Measurements from ENCODE around the gene OR4A15.

Gene OR4A15

GRCh38 chr11:55367674-55368073 lies at the start of gene OR4A15:
Gene OR4A15 (plus strand): TSS chr11:55367974. CDS start chr11:55367974, 0 bp downstream.
- ChIA-PET POLR2A (no interaction called here), CTCF (no interaction called here)
- DNase-seq (ENCODE audit: low read depth, low spot score), result no peak
- no peak within 1 kb of the TSS for H3K4me3 ChIP-seq (ENCODE audit: low read depth, low read length)
- TF ChIP-seq, protein P1, sequence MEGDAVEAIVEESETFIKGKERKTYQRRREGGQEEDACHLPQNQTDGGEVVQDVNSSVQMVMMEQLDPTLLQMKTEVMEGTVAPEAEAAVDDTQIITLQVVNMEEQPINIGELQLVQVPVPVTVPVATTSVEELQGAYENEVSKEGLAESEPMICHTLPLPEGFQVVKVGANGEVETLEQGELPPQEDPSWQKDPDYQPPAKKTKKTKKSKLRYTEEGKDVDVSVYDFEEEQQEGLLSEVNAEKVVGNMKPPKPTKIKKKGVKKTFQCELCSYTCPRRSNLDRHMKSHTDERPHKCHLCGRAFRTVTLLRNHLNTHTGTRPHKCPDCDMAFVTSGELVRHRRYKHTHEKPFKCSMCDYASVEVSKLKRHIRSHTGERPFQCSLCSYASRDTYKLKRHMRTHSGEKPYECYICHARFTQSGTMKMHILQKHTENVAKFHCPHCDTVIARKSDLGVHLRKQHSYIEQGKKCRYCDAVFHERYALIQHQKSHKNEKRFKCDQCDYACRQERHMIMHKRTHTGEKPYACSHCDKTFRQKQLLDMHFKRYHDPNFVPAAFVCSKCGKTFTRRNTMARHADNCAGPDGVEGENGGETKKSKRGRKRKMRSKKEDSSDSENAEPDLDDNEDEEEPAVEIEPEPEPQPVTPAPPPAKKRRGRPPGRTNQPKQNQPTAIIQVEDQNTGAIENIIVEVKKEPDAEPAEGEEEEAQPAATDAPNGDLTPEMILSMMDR (IDR thresholded peaks at IDR 0.05; ENCODE audit: insufficient read depth, low read length, missing control alignments), result no peak

GRCh38 chr11:55324500-55324899 lies 43.3 kb upstream of the OR4A15 start:
- DNase-seq (ENCODE audit: low read depth, low spot score), result no peak
- H3K4me3 ChIP-seq (ENCODE audit: low read depth, low read length), result no peak overlapping the region
- CTCF ChIA-PET, result no interaction called here
- POLR2A ChIA-PET, result no interaction called here
- TF ChIP-seq, protein P1 (IDR thresholded peaks at IDR 0.05; ENCODE audit: insufficient read depth, low read length, missing control alignments), result no peak

GRCh38 chr11:55342901-55343300 lies 24.9 kb upstream of the OR4A15 start, which contains the start of gene OR4A16:
Gene OR4A16 (plus strand): TSS chr11:55343201. CDS start chr11:55343201, 0 bp downstream.
- POLR2A ChIA-PET, result no interaction called here
- no peak within 1 kb of the TSS for H3K4me3 ChIP-seq (ENCODE audit: low read depth, low read length)
- CTCF ChIA-PET, result no interaction called here
- DNase-seq (ENCODE audit: low read depth, low spot score), result no peak
- TF ChIP-seq, protein P1 (IDR thresholded peaks at IDR 0.05; ENCODE audit: insufficient read depth, low read length, missing control alignments), result no peak

DNA sequence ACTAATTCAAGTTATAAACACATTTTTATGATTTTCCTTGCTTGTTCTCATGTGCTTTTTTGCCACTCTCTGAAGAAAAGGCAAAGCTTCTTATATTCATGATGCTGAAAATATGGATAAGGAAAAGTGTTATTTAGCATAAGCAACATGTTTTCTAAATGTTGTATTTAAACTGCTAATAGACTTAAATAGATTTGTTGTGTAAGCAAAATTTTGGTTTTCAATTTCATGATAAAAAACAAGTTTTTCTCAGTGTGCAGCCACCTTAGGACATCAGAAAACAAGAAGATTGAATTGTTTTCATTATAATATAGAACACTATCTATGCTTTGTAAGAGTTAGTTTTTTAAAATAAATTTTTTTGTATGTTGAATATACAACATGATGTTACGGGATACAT lies 22.5 kb upstream of the OR4A15 start:
- CTCF ChIA-PET, result no interaction called here
- DNase-seq (ENCODE audit: low read depth, low spot score), result no peak
- H3K4me3 ChIP-seq (ENCODE audit: low read depth, low read length), result no peak overlapping the region
- TF ChIP-seq, protein P1 (IDR thresholded peaks at IDR 0.05; ENCODE audit: insufficient read depth, low read length, missing control alignments), result no peak
- POLR2A ChIA-PET, result no interaction called here

- CTCF ChIA-PET, result no interaction called here
- TF ChIP-seq, protein P1 (IDR thresholded peaks at IDR 0.05; ENCODE audit: insufficient read depth, low read length, missing control alignments), result no peak
Observed at GRCh38 chr11:55349032-55349431, 18.7 kb upstream of the OR4A15 start.

GRCh38 chr11:55357560-55358184 lies 10.1 kb upstream of the OR4A15 start:
- TF ChIP-seq, protein P1 (IDR thresholded peaks at IDR 0.05; ENCODE audit: insufficient read depth, low read length, missing control alignments), result no peak
- CTCF ChIA-PET, result no interaction called here
- DNase-seq (ENCODE audit: low read depth, low spot score), result no peak
- POLR2A ChIA-PET, result no interaction called here
- no peak overlapping the region for H3K4me3 ChIP-seq (ENCODE audit: low read depth, low read length)

More at GRCh38 chr11:55349032-55349431, 18.7 kb upstream of the OR4A15 start:
- no peak for DNase-seq (ENCODE audit: low read depth, low spot score)
- H3K4me3 ChIP-seq (ENCODE audit: low read depth, low read length), result no peak overlapping the region
- POLR2A ChIA-PET, result no interaction called here
